Activated CD4-positive, alpha-beta T cell treated with anti-CD3 and anti-CD28 coated beads for 1 hour (primary cell): ENCODE data around the gene NR2F6.
"Not testable (repeated sequence)": the region's sequence is repeated elsewhere in the genome, so short reads cannot be mapped to it uniquely, and the experiment has no call there.

Experiments used
- DNase-seq: peaks from one replicate; pipeline ENCODE4 v3.0.0-alpha.2; 2020

Gene NR2F6

DNA sequence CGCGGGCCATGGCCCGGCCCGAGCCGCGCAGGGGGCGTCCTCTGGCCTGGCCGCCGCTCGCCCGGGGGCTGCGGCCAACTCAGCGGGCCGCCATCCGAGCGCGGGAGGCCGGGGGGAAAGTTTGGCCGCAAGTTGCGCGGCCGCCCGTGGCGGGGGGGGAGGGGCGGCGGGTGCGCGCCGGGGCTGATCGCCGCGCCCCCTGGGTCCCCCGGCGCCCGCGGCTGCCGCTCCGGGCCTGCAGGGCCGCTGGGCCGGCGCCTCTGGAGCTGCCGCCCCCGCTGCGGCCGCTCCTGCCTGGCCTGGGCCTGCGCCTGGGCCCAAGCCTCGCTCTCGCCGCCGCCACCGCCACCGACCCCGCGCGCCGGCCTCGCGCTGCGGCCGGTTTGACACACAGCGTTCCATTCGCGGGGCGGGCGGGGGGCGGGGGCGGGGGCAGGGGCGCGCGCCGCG is at the start of gene NR2F6:
Gene NR2F6, minus strand, starts transcription at position 385 of the 450 bp plus-strand sequence. CDS start 699 bp downstream, outside the sequence.
- no peak for DNase-seq

DNA sequence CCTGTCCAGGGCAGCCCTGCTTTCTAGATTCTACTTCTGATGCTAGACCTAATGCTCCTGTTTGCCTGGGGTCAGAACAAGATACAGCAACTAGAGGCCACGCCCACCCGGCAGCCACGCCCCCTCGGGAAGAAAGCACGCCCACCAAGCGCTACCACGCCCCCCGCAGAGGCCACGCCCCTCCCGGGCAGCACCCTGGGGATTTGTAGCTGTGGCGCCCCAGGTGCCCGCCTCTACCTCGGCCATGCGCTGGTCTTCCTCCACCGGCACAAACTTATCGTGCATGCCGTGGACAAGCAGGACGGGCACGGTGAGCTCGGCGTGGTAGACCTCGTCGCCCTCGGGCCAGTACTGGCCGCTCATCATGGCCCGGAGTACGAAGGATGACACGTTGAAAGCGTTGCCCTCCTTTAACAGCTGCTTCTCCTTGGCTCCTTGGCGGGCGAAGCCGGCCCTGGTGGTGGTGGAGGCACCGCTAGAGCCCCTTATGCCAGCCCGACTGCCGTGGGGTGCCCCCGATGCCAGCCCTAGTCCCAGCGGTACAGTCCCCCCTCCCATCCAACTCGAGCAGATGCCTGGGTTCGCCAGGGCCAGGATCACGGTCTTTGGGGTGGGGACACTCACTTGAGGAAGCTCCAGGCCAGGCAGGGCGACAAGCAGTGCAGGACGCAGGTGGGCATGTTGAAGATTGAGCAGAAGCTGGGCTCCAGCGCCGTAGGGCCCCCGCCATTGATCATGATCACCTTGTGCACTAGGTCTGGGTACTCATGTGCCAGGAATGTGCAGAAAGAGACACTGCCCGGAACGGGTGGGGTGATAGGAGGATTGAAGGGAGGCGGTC is 48.6 kb upstream of the NR2F6 start:
- DNase-seq, result no peak

DNA sequence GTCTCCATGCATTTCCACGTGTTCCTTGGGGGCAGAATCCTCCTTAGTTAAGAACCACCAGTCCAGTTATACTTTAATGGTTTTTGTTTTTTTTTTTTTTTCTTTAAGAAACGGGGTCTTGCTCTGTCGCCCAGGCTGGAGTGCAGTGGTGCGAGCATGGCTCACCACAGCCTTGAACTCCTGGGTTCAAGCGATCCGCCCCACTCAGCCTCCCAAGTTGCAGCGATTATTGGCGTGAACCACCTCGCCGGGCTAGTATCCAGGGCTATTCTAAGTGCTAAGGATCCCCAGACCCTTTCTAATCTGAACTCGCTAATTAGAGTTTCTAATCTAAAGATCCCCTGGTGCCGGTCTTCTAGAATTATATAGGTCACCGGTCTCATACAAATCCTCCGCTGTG is 47.9 kb upstream of the NR2F6 start:
- no peak for DNase-seq

- DNase-seq, result peak; percentile 62
Measured at GRCh38 chr19:17292301-17293074, 46.8 kb upstream of the NR2F6 start.

GRCh38 chr19:17289489-17289888 is 43.8 kb upstream of the NR2F6 start:
- DNase-seq, result no peak

DNA sequence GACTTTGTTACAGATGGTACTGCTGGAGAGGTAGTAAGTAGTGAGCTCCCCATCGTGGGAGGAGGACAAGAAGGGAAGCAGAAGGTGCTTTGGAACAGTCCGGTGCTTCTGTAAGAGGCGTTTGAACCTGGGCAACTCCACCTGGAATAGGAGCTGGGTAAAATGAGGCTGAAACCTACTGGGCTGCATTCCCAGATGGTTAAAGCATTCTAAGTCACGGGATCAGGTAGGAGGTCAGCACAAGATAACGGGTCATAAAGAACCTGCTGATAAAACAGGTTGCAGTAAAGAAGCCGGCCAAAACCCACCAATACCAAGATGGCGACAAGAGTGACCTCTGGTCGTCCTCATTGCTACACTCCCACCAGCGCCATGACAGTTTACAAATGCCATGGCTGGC is 41.0 kb upstream of the NR2F6 start:
- no peak for DNase-seq

- no peak for DNase-seq
Measured at GRCh38 chr19:17286263-17286662, 40.5 kb upstream of the NR2F6 start.

GRCh38 chr19:17285415-17286135 is 39.9 kb upstream of the NR2F6 start:
- no peak for DNase-seq

DNA sequence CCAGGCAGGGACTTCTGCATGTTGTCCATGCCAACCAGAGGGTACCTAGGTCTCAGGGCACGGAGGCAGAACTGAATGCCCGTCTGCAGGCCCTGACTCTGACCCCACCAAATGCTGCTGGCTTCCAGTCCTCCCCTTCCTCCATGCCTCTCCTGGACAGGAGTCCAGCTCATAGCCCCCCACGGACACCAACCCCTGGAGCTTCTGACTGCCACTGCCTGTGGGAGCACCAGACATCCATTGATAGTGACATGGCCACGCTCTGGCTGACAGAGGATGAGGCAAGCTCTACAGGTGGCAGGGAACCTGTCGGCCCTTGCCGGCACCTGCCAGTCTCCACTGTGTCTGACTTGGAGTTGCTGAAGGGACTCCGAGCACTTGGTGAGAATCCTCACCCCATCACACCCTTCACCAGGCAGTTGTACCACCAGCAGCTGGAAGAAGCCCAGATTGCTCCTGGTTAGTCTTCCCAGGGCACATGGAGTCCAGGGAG is 37.8 kb upstream of the NR2F6 start:
- no peak for DNase-seq

GRCh38 chr19:17282488-17283125 is 36.9 kb upstream of the NR2F6 start:
- peak; percentile 70 for DNase-seq

DNA sequence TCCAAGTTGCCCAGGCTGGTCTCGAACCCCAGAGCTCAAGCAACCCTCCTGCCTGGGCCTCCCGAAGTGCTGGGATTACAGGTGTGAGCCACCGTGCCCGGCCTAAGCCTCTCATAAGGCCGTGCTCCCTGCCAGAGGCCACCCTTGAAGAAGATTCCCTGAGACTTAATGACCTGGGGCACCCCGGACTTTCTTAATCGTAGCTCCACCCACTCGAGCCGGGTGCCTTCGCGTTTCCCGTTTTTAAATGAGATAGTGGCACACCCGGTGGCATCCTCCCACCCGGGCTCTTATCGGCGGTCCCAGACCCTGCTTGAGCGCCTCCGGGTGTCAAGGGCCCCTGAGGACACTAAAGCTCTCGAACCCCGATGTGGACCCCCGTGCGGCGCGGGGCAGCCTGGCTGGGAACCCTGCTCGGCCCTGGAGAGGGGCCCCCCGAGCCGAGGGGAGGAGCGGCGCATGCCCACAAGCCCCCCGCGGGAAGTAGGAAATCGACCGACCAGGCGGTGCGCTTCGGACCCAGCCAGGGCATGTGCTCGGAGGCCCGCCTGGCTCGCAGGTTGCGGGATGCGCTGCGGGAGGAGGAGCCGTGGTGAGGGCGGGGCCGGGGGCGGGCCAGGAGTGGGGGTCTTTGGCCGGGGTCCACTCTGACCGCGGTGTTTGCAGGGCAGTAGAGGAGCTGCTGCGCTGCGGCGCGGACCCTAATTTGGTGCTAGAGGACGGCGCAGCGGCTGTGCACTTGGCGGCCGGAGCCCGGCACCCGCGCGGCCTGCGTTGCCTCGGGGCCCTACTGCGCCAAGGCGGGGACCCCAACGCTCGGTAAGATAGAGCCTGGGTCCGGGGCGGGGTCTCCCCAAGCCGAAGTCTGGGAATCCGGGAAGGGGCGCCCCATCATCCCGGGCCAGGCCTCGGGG is 35.9 kb upstream of the NR2F6 start, which contains the start of gene ANKLE1:
Gene ANKLE1, plus strand, starts transcription at position 511 of the 914 bp plus-strand sequence. Its CDS starts 20 bp downstream, at position 531.
- DNase-seq, result no peak

DNA sequence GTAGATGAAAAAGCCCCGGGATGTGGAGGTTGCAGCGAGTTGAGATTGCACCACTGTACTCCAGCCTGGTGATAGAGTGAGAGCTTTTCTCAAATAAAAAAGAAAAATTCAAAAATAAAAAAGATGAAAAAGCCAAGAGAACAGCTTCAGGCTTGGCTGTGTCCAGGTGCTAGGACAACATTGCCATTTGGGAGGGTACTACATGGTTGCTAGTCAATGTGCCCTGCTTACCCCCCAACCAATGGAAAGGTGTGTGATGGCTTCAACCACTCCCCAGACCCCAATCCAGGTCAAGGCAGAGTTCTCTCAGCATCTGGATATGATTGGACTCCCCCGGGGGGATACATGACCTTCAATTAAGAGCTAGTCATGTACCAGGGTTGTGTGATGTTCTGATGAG is 33.7 kb upstream of the NR2F6 start:
- DNase-seq, result no peak

DNA sequence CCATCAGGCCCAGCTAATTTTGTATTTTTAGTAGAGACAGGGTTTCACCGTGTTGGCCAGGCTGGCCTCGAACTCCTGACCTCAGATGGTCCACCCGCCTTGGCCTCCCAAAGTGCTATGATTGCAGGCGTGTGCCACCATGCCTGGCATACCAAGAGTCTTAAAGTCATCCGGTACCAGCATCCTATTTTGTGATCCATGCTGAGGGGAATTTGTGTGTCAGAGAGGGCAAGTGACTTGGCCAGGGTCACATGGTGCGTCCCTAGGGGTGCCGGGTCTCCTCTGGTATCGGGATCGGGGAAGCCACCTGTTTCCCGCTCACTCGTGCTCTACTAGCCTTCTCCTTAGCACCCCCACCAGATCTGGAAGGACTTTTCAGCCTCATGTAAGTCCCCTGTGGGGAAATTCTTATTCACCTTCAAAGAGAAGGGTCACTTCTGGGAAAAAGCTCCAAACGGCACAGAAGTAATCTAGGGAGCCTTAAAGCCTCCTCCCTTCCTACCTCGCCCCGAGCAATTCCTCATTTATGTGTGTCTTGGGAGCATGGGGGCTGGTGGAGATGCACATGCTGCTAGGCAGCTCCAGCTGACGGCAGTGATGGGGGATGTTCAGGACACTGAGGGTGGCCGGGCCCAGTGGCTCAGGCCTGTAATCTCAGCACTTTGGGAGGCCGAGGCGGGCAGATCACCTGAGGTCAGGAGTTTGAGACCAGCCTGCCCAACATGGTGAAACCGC is 29.9 kb upstream of the NR2F6 start:
- no peak for DNase-seq

- not testable (repeated sequence) for DNase-seq
Measured at GRCh38 chr19:17274892-17275291, 29.2 kb upstream of the NR2F6 start.

DNA sequence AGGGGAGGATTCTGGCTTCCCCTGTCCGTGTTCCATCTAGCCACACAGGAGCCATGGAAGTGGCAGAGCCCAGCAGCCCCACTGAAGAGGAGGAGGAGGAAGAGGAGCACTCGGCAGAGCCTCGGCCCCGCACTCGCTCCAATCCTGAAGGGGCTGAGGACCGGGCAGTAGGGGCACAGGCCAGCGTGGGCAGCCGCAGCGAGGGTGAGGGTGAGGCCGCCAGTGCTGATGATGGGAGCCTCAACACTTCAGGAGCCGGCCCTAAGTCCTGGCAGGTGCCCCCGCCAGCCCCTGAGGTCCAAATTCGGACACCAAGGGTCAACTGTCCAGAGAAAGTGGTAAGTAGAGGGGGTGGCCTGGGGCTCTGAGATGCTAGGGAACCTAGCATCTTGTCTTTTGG is 23.0 kb upstream of the NR2F6 start:
- no peak for DNase-seq

DNA sequence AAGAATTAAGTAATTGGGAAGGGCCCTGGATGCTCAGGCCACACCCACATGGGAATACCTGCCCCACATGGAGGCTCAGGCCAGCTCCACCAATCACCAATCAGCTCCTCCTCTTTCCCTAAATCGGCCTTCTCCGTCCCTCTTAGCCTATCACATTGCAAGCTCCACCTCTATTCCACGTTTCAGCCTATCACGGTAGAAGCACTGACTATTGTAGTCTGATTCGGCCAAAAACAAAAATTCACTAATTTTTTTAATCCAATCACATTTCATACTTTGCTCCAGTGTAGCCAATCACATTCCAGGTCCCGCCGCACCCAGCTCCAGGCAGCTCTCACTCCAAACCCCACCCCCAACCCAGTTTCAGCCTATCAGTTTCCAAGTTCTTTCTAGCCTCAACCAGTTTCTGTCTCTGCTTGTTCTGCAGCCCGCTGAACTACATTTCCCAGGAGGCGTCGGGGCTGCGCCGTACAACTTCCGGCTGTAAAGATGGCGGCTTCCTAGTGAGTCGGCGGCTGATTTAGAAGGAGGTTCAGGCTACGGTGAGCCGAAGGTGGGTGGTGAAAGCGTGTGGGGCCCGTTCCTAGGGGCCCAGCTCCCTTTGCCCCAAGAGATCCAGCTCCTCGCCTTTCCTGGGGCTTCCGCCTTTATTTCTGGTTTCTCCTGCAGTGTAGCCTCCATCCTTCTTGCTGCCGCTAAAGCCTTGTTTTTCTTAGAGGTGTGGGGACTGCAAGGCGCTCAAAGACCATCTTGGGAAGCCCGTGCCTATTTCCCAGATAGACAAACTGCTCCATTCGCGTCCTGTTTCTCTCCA is 21.5 kb upstream of the NR2F6 start, which contains the start of gene BABAM1:
Gene BABAM1, plus strand, starts transcription at position 469 of the 814 bp plus-strand sequence. CDS start 1,364 bp downstream, outside the sequence.
- peak; percentile 88 for DNase-seq

DNA sequence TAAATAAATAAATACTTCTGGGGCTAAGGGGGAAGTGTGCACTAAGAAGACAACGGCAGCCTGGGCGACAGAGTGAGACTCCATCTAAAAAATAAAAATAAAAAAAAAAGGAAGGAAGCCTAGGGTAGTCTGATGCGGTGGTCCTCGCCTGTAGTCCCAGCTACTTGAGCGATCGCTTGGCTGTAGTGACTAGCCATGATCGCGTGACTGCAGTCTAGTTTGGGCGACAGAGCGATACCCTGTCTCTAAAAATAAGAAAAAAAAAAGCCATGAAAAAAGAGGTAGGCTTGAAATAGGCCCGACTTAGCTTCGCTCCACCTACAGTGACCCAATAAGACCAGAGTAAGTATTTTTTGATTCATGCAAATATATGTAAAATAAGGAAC is 20.9 kb upstream of the NR2F6 start:
- DNase-seq, result no peak

DNA sequence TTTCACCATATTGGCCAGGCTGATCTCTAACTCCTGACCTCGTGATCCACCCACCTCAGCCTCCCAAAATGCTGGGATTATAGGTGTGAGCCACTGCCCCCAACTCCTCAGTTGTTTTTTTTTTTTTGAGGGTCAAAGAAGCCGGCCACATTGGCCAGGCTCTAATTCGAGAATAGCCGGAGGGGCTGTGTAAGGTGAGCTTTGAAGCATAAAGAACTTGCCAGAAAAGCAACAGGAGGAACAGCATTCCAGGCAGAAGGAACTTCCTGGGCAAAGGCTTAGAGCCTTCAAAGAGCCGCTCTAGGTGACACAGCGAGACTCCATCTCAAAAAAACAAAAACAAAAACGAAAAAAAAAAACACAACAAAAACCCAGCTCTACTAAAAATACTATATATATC is 20.3 kb upstream of the NR2F6 start:
- no peak for DNase-seq

DNA sequence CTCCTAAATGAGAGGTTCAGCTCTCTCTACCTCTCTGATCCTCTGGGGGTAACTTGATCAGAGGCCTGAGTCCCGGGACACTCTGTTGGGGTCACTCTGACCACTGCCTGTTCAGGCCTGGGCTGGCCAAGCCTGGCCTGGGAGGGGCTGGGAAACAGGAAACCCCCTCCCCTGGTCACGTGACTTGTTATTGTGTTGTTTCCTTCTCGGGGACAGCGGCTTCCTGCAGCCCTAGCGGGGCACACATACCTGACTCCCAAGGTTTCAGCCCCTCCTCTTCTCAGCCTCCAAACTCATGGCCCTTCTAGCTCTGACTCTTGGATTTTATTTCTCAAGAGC is 18.9 kb upstream of the NR2F6 start, which contains the start of gene USHBP1:
Gene USHBP1, minus strand, starts transcription at position 105 of the 339 bp plus-strand sequence. CDS start 446 bp downstream, outside the sequence.
- DNase-seq, result no peak
